Keratinocyte (primary cell): ENCODE results near the gene UBE2O. TPM values are rescaled to one million over a fixed set of nuclear protein-coding genes. Genes with fewer than 3 reads are reported as not detected.

Experiments
- DNase-seq: peaks from one replicate; pipeline ENCODE4 v3.0.0-alpha.2; 2011; ENCODE audit warnings: low read depth, missing footprints, low spot score
- FAIRE-seq: peaks from 2 replicates; lab custom pipeline; 2011; peaks lifted over from hg19 to GRCh38; lab: Jason Lieb, UNC
- H2AFZ ChIP-seq: 2 replicates; pipeline ENCODE4 v1.6.0; 2012; ENCODE audit warnings: low read length, control low read depth, inconsistent platforms; ENCODE audit not compliant: control insufficient read depth
- H3K27ac ChIP-seq: 2 replicates; pipeline ENCODE4 v1.5.1; 2011; ENCODE audit warnings: low read length; ENCODE audit not compliant: control insufficient read depth, insufficient read depth
- H3K27me3 ChIP-seq: 3 replicates; pipeline ENCODE4 v1.6.0; 2011; ENCODE audit warnings: low read length; ENCODE audit not compliant: control insufficient read depth, insufficient read depth; ENCODE audit errors: extremely low read depth
- H3K36me3 ChIP-seq, 2 experiments: 2 replicates in 1 of 2; 3 replicates in 1 of 2; pipeline ENCODE4 v1.5.1; 2011; ENCODE audit warnings: low read length in 2 of 2, mild to moderate bottlenecking in 1 of 2; ENCODE audit not compliant: control insufficient read depth in 2 of 2, insufficient read depth in 2 of 2; ENCODE audit errors: extremely low read depth in 1 of 2
- H3K4me1 ChIP-seq: 3 replicates; pipeline ENCODE4 v1.5.1; 2011; ENCODE audit warnings: low read length; ENCODE audit not compliant: control insufficient read depth, insufficient read depth; ENCODE audit errors: extremely low read depth
- H3K4me2 ChIP-seq: 3 replicates; pipeline ENCODE4 v1.6.0; 2011; ENCODE audit warnings: low read depth, low read length; ENCODE audit not compliant: control insufficient read depth, insufficient read depth; ENCODE audit errors: extremely low read depth
- H3K4me3 ChIP-seq, 3 experiments: fragments of 200-600 bp in 1 of 3; sonication (generic) in 1 of 3; 2 replicates in 2 of 3; 3 replicates in 1 of 3; pipeline ENCODE4 v1.5.1; 2011 to 2016; ENCODE audit warnings: low read length in 3 of 3, mild to moderate bottlenecking in 3 of 3, control low read depth in 2 of 3, inconsistent platforms in 1 of 3, low read depth in 1 of 3, mixed read lengths in 1 of 3, mixed run types in 1 of 3, moderate library complexity in 1 of 3; ENCODE audit not compliant: control insufficient read depth in 2 of 3, insufficient read depth in 2 of 3; ENCODE audit errors: extremely low read depth in 1 of 3
- H3K79me2 ChIP-seq: 2 replicates; pipeline ENCODE4 v1.6.0; 2012; ENCODE audit warnings: low read length; ENCODE audit not compliant: control insufficient read depth, insufficient read depth
- H3K9ac ChIP-seq: 3 replicates; pipeline ENCODE4 v1.6.0; 2011; ENCODE audit warnings: low read length; ENCODE audit not compliant: control insufficient read depth, insufficient read depth; ENCODE audit errors: extremely low read depth
- H3K9me1 ChIP-seq: 3 replicates; pipeline ENCODE4 v1.6.0; 2011; ENCODE audit warnings: low read length; ENCODE audit not compliant: control insufficient read depth, insufficient read depth; ENCODE audit errors: extremely low read depth
- H3K9me3 ChIP-seq: 2 replicates; pipeline ENCODE4 v1.5.1; 2012; ENCODE audit warnings: low read depth, low read length; ENCODE audit not compliant: control insufficient read depth
- H4K20me1 ChIP-seq: 3 replicates; pipeline ENCODE4 v1.6.0; 2011; ENCODE audit warnings: low read length; ENCODE audit not compliant: control insufficient read depth, insufficient read depth; ENCODE audit errors: extremely low read depth
- CTCF ChIP-seq, 3 experiments: IDR thresholded peaks in 1 of 3; conservative IDR thresholded peaks in 1 of 3; optimal IDR thresholded peaks in 1 of 3; 2 replicates in 2 of 3; 3 replicates in 1 of 3; pipeline versions ENCODE3 to v1.5.1; 2011; ENCODE audit warnings: low read length in 3 of 3, mild to moderate bottlenecking in 3 of 3, moderate library complexity in 2 of 3, control low read depth in 1 of 3, inconsistent platforms in 1 of 3; ENCODE audit not compliant: insufficient read depth in 2 of 3; ENCODE audit errors: extremely low read depth in 1 of 3
- EZH2 ChIP-seq: IDR thresholded peaks from one replicate; pipeline ENCODE4 v1.6.1; 2012; ENCODE audit warnings: inconsistent platforms, mild to moderate bottlenecking, low read length, moderate library complexity
- dilution Hi-C: fragments of 300-500 bp; cut with MboI; formaldehyde crosslinking; loops from one replicate; pipeline ENCODE4 v1.7.0; 2020; ENCODE audit warnings: low sequenced_read_pairs; ENCODE audit not compliant: extremely low pct_ligation_motif_present
- polyA plus RNA-seq, 5 experiments: library from polyadenylated mRNA; depleted of rRNA in 3 of 5; stranded (reverse) in 3 of 5; stranded (forward) in 1 of 5; unstranded in 1 of 5; fragments of >200 nt; gene quantifications; 1 replicate in 1 of 5; 2 replicates in 3 of 5; 3 replicates in 1 of 5; pipeline versions ENCODE4 v1.2.1 to v1.2.3, GENCODE V29; 2011 to 2012; ENCODE audit warnings: missing spikeins in 2 of 5, low read depth in 1 of 5, low replicate concordance in 1 of 5

Gene UBE2O
- polyA plus RNA-seq, 1 donor (not counting 4 experiments of a cell fraction or from before 2014, with no cell fraction given) = 10.9 TPM

GRCh38 chr17:76419576-76420260 lies 33.2 kb downstream of the UBE2O start:
- H3K9me3 ChIP-seq = no peaks in the 10 kb centered on the region
- H2AFZ ChIP-seq = no peak overlapping the region
- H3K79me2 ChIP-seq = peaks cover 55% of the 10 kb centered on the region
- dilution Hi-C loops = no loop called here
- H3K4me1 ChIP-seq = peaks cover 4% of the 10 kb centered on the region
- no peak for DNase-seq
- TF ChIP-seq CTCF (optimal IDR thresholded peaks at IDR 0.05 in 1 of 3, IDR thresholded peaks at IDR 0.05 in 1 of 3, conservative IDR thresholded peaks at IDR 0.05 in 1 of 3; ENCODE audit: extremely low read depth in 1 of 3, insufficient read depth in 2 of 3, low read length in 3 of 3) (no peak), EZH2 (no peak)
- no peaks in the 10 kb centered on the region for H3K27me3 ChIP-seq
- H3K27ac ChIP-seq = no peak overlapping the region
- no peak overlapping the region for H3K4me3 ChIP-seq
- H3K4me2 ChIP-seq = no peak overlapping the region
- H3K36me3 ChIP-seq = peaks cover 4 to 11% of the 10 kb centered on the region in 2 experiments
- peaks cover 3% of the 10 kb centered on the region for H4K20me1 ChIP-seq
- FAIRE-seq = no peak
- H3K9me1 ChIP-seq = no peaks in the 10 kb centered on the region
- H3K9ac ChIP-seq = no peak overlapping the region

GRCh38 chr17:76417499-76418143 lies 35.3 kb downstream of the UBE2O start:
- TF ChIP-seq EZH2 (no peak), CTCF (optimal IDR thresholded peaks at IDR 0.05 in 1 of 3, IDR thresholded peaks at IDR 0.05 in 1 of 3, conservative IDR thresholded peaks at IDR 0.05 in 1 of 3; ENCODE audit: extremely low read depth in 1 of 3, insufficient read depth in 2 of 3, low read length in 3 of 3) (no peak)
- Histone ChIP-seq H3K9me1 (peaks cover 2% of the 10 kb centered on the region), H3K9me3 (no peaks in the 10 kb centered on the region), H3K4me1 (peaks cover 7% of the 10 kb centered on the region), H3K36me3 (peaks cover 4 to 11% of the 10 kb centered on the region in 2 experiments), H3K27me3 (no peaks in the 10 kb centered on the region), H3K27ac (no peak overlapping the region), H4K20me1 (peaks cover 6% of the 10 kb centered on the region), H3K9ac (no peak overlapping the region), H3K79me2 (peaks cover 61% of the 10 kb centered on the region), H3K4me2 (no peak overlapping the region), H2AFZ (no peak overlapping the region), H3K4me3 (no peak overlapping the region)
- DNase-seq = no peak
- dilution Hi-C loops = no loop called here
- FAIRE-seq = no peak
